Measurements from ENCODE around the gene PDE7B.

The PDE7B gene

GRCh38 chr6:135971351-135971750 lies 119.8 kb downstream of the PDE7B start:
- H3K4me3 ChIP-seq (replicated peaks in 1 of 2; ENCODE audit: low read depth in 2 of 2, low read length in 2 of 2) = no peak overlapping the region
- TF ChIP-seq, protein P1, sequence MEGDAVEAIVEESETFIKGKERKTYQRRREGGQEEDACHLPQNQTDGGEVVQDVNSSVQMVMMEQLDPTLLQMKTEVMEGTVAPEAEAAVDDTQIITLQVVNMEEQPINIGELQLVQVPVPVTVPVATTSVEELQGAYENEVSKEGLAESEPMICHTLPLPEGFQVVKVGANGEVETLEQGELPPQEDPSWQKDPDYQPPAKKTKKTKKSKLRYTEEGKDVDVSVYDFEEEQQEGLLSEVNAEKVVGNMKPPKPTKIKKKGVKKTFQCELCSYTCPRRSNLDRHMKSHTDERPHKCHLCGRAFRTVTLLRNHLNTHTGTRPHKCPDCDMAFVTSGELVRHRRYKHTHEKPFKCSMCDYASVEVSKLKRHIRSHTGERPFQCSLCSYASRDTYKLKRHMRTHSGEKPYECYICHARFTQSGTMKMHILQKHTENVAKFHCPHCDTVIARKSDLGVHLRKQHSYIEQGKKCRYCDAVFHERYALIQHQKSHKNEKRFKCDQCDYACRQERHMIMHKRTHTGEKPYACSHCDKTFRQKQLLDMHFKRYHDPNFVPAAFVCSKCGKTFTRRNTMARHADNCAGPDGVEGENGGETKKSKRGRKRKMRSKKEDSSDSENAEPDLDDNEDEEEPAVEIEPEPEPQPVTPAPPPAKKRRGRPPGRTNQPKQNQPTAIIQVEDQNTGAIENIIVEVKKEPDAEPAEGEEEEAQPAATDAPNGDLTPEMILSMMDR (IDR thresholded peaks at IDR 0.05; ENCODE audit: low read depth, low read length) = no peak
- DNase-seq (ENCODE audit: low read depth in 2 of 2) = no peak

- H3K4me3 ChIP-seq (replicated peaks in 1 of 2; ENCODE audit: low read depth in 2 of 2, low read length in 2 of 2) = no peak overlapping the region
- DNase-seq (ENCODE audit: low read depth in 2 of 2) = no peak
Observed at GRCh38 chr6:135972150-135972549, 120.6 kb downstream of the PDE7B start.

DNA sequence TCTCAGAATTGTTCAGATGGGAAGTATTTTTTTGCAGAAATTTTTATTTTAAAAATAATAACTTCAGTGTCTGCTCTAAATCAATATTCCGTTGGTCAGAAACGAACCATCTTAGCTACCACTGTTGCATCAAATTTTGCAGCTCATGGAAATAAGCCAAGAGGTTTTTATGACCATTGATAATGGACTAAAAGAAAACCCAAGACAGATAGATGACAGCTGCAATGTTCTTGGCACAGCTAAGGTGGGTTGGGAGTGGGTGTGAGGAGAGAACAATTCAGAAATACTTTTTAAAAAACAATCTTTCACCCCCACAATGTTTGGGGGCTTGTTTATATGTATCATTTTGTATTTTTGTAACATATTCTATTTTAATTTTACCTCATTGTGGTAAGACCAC lies 121.1 kb downstream of the PDE7B start:
- H3K4me3 ChIP-seq (replicated peaks in 1 of 2; ENCODE audit: low read depth in 2 of 2, low read length in 2 of 2) = no peak overlapping the region
- DNase-seq (ENCODE audit: low read depth in 2 of 2) = no peak
- TF ChIP-seq, protein P1 (IDR thresholded peaks at IDR 0.05; ENCODE audit: low read depth, low read length) = no peak

More at GRCh38 chr6:135972150-135972549, 120.6 kb downstream of the PDE7B start:
- TF ChIP-seq, protein P1 (IDR thresholded peaks at IDR 0.05; ENCODE audit: low read depth, low read length) = no peak

DNA sequence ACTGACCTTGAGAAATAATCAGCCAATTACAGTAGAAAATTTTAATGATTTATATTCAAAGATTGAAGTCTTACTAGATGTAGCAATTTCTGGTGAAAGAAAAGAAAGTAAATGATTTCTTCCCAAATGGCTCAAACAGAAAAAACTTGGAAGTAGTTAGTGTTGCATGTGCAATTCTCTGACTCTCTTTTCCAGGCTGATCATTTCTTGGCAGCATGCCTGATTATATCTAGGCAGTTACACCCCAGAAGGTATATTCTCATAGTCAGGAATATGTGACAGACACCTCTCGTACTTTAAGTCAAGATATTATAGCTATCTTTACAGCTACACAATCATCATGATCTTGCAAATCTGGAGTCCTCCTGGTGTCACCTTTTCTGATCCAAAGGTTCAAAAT lies 122.9 kb downstream of the PDE7B start:
- DNase-seq (ENCODE audit: low read depth in 2 of 2) = peak in 1 of 2 donors; percentile 37
- TF ChIP-seq, protein P1 (IDR thresholded peaks at IDR 0.05; ENCODE audit: low read depth, low read length) = no peak
- H3K4me3 ChIP-seq (replicated peaks in 1 of 2; ENCODE audit: low read depth in 2 of 2, low read length in 2 of 2) = no peak overlapping the region

DNA sequence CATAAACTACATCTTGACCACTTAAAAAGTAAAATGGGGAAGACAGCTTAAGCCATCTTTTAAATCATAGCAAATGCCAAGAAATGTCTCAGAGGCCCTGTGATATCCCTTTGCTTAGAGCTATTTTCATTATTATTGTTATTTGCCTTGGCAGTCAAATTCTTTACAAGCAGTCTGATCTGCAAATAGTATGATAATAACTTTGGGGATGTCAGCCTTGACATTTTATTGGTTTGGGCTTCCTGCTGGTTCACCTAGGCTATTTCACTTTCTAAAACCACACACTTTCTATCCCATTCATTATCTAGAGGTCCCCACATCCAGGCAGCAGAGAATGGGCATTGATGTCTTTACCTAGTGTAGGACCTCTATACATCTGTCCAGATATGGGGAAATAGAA lies 125.1 kb downstream of the PDE7B start:
- H3K4me3 ChIP-seq (replicated peaks in 1 of 2; ENCODE audit: low read depth in 2 of 2, low read length in 2 of 2) = no peak overlapping the region
- DNase-seq (ENCODE audit: low read depth in 2 of 2) = no peak
- TF ChIP-seq, protein P1 (IDR thresholded peaks at IDR 0.05; ENCODE audit: low read depth, low read length) = no peak

- TF ChIP-seq, protein P1 (IDR thresholded peaks at IDR 0.05; ENCODE audit: low read depth, low read length) = no peak
- no peak overlapping the region for H3K4me3 ChIP-seq (replicated peaks in 1 of 2; ENCODE audit: low read depth in 2 of 2, low read length in 2 of 2)
- DNase-seq (ENCODE audit: low read depth in 2 of 2) = no peak
Observed at GRCh38 chr6:135983093-135983492, 131.6 kb downstream of the PDE7B start.

- TF ChIP-seq, protein P1 (IDR thresholded peaks at IDR 0.05; ENCODE audit: low read depth, low read length) = no peak
- peak in 1 of 2 donors; percentile 34 for DNase-seq (ENCODE audit: low read depth in 2 of 2)
Observed at GRCh38 chr6:135983718-135984343, 132.3 kb downstream of the PDE7B start.

More at GRCh38 chr6:135983718-135984343, 132.3 kb downstream of the PDE7B start:
- no peak overlapping the region for H3K4me3 ChIP-seq (replicated peaks in 1 of 2; ENCODE audit: low read depth in 2 of 2, low read length in 2 of 2)

Measured in cardiac fibroblast (primary cell).